Activated CD8-positive, alpha-beta T cell treated with anti-CD3 and anti-CD28 coated beads, Interleukin-2, amount 10 ng/mL, durations not matched to agents 7 days and 5 days (primary cell): ENCODE measurements around the gene KRT76. TPM values are rescaled to one million over a fixed set of nuclear protein-coding genes. Genes with fewer than 3 reads are reported as not detected.

Experiments used
- ATAC-seq: fragments of 150-1000 bp; cut with Tn5 transposase; one replicate; pipeline ENCODE4 v1.10.0; 2021; ENCODE audit warnings: moderate library complexity
- CTCF ChIA-PET: fragments of 350-600 bp; sonication (Branson Sonifier 250); formaldehyde crosslinking; loops from one replicate; lab custom pipeline; 2021; ENCODE audit warnings: antibody characterized with exemption; lab: Charles Lee
- POLR2A ChIA-PET: fragments of 350-600 bp; sonication (Branson Sonifier 250); formaldehyde crosslinking; loops from one replicate; lab custom pipeline; 2021; ENCODE audit warnings: antibody characterized with exemption; lab: Charles Lee
- DNase-seq: peaks from one replicate; pipeline ENCODE4 v3.0.0-alpha.2; 2020
- H3K27ac Mint-ChIP-seq: one replicate; pipeline ENCODE4 v1.8.0; 2021; ENCODE audit warnings: mild to moderate bottlenecking, mixed read lengths
- H3K27me3 Mint-ChIP-seq: one replicate; pipeline ENCODE4 v1.8.0; 2021; ENCODE audit warnings: low read depth, mixed read lengths
- H3K36me3 Mint-ChIP-seq: one replicate; pipeline ENCODE4 v1.8.0; 2021; ENCODE audit warnings: low read depth, mixed read lengths
- H3K4me1 Mint-ChIP-seq: one replicate; pipeline ENCODE4 v1.8.0; 2021; ENCODE audit warnings: low read depth, mixed read lengths
- H3K4me3 Mint-ChIP-seq: one replicate; pipeline ENCODE4 v1.8.0; 2021; ENCODE audit warnings: mild to moderate bottlenecking, mixed read lengths
- H3K9me3 Mint-ChIP-seq: one replicate; pipeline ENCODE4 v1.8.0; 2022; ENCODE audit warnings: mixed read lengths; ENCODE audit not compliant: insufficient read depth
- total RNA-seq, 2 experiments: library from RNA; stranded (reverse); gene quantifications; one replicate each; pipeline ENCODE4 v1.2.3, GENCODE V29; 2021

The KRT76 gene
- total RNA-seq, 2 experiments from 2014 or later = not detected

DNA sequence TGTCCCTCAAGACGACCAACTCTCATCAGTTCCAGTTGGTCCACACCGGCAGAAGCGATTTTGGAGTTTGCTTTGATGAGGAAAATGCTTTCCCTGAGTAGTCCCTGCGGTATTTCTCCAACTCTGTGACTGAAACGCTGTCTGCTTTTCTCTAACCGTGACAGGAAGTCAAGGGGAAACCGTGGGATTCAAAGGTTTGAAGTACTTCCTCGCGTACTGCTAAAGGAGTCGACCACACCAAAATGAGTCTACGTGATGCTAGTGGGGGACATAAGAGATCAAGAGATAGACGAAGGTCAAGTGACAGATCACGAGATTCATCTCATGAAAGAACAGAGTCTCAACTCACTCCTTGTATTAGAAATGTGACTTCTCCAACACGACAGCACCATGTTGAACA, 28.6 kb downstream of the KRT76 start:
- CTCF ChIA-PET = no interaction called here
- Mint-ChIP-seq H3K4me3 (no peak overlapping the region), H3K4me1 (peaks cover 13% of the 10 kb centered on the region), H3K27ac (no peak overlapping the region), H3K27me3 (peaks cover 3% of the 10 kb centered on the region), H3K36me3 (no peaks in the 10 kb centered on the region), H3K9me3 (no peaks in the 10 kb centered on the region)
- ATAC-seq (no peak), DNase-seq (no peak)
- POLR2A ChIA-PET = no interaction called here

DNA sequence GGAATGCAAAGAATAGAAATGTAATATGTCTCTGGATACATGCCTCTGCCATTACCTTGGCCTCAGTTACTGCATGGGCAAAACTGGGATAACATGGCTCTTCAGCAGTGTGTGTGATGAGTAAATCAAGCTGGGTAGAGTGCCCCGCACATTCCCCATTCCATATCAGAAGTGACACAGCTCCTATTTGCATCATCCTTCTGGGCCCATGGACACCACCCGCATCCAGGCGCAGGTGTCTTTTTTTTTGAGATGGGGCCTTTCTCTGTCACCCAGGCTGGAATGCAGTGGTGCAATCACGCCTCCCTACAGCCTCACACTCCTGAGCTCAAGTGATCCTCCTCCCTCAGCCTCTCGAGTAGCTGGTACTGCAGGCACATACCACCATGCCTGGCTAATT, 31.6 kb downstream of the KRT76 start:
- DNase-seq (no peak), ATAC-seq (no peak)
- Mint-ChIP-seq H3K4me1 (peaks cover 15% of the 10 kb centered on the region), H3K36me3 (no peaks in the 10 kb centered on the region), H3K9me3 (no peaks in the 10 kb centered on the region), H3K27me3 (peaks cover 4% of the 10 kb centered on the region), H3K4me3 (no peak overlapping the region), H3K27ac (no peak overlapping the region)
- ChIA-PET CTCF (interaction anchor here (1.1 to 1.5 kb wide), 2 partner anchors 125 to 162 kb away, joined by 3 to 6 read pairs; no protein-coding TSS in a partner anchor), POLR2A (no interaction called here)

DNA sequence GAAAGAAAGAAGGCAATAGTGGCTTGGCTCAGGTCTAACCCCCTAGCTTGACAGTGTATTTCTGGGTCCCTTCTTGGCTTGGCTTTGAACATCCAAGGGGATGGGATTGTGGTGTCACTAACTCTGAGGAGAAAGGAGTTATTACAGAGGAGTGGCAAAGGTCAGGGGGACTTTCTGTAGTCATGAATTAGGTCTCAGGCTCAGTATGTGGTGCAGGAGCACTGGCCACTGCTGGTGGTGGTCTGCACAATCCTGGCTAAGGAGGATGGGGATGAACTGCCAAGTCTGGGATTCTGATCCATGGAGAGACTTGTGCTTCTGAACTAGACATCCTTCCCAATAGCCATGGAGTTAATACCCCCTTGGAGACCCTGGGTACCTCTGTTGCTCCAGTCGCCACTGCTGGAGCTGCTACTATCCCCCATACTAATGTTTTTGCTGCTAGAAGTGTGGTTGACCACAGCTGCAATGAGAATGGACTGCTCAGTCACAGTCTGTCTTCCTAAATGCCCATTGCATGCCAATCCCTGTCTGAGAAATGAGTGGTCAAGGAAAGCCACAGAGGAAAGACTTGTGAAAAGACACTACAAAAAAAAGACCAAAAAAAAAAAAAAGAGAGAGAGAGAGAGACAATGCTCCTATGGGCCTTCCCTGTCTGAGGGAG, 32.5 kb downstream of the KRT76 start:
- ATAC-seq = no peak
- DNase-seq = no peak
- Mint-ChIP-seq H3K36me3 (no peaks in the 10 kb centered on the region), H3K27me3 (peaks cover 9% of the 10 kb centered on the region), H3K4me1 (peaks cover 14% of the 10 kb centered on the region), H3K27ac (no peak overlapping the region), H3K4me3 (no peak overlapping the region), H3K9me3 (no peaks in the 10 kb centered on the region)
- CTCF ChIA-PET = interaction anchor here (1.1 kb wide), 1 partner anchor 161 kb away, joined by 3 read pairs; no protein-coding TSS in a partner anchor
- POLR2A ChIA-PET = no interaction called here

DNA sequence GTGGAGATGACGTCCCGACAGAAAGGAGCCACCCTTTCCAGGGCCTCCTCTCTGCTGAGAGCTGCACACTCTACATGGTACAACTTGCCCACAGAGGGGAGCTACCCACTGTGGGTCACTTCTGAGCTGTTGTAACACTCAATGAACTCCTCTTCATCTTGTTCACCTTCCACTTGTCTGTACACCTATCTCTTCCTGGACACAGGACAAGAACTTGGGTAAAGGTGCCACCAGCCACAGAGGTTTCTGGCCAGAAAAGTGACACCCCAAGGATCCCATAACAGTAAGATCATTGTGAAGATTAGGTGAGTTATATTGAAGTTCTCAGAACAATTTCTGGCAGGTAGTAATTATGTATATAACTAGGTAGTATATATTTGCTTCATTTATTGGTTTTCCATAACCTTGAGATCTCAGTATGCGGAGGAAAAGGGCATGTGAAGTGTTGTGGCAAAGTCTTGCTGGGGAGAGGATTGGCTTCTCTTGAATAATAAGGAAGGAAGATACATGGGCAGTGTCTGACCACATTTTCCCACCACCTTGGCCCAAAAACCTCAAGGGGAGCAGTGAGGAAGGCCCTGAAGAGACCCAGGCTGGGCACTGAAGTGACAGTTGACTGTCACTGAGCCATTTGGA, 34.2 kb downstream of the KRT76 start:
- no peaks in the 10 kb centered on the region for H3K9me3 Mint-ChIP-seq
- POLR2A ChIA-PET = interaction anchor here (0.7 kb wide), 1 partner anchor 168 kb away, joined by 3 read pairs; no protein-coding TSS in a partner anchor
- CTCF ChIA-PET = no interaction called here
- H3K36me3 Mint-ChIP-seq = no peaks in the 10 kb centered on the region
- ATAC-seq = no peak
- H3K27me3 Mint-ChIP-seq = peaks cover 6% of the 10 kb centered on the region
- H3K4me3 Mint-ChIP-seq = no peak overlapping the region
- H3K27ac Mint-ChIP-seq = no peak overlapping the region
- H3K4me1 Mint-ChIP-seq = peaks cover 2% of the 10 kb centered on the region
- no peak for DNase-seq

DNA sequence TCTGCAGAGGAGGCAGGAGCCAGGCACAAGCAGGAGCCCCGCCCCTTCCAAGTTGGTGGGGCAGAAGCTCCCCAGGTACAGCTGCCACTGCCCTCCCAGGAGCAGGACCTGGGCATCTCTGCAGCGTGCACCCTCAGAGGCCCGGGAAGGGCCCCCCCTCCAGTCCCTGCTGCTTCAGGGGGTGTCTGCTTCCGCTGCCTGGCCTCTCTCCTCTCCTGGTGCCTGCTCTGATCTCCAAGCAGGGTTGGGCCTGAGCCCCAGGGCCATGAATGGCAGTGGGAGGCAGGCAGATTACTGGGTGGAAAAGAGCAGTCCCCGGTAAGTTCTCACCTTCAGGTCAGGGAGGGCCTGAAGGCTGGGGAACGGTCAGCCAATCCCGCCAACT, 35.0 kb downstream of the KRT76 start:
- ATAC-seq (no peak), DNase-seq (no peak)
- ChIA-PET POLR2A (no interaction called here), CTCF (no interaction called here)
- Mint-ChIP-seq H3K9me3 (no peaks in the 10 kb centered on the region), H3K36me3 (no peaks in the 10 kb centered on the region), H3K4me3 (no peak overlapping the region), H3K27me3 (peaks cover 6% of the 10 kb centered on the region), H3K27ac (no peak overlapping the region), H3K4me1 (peaks cover 2% of the 10 kb centered on the region)

DNA sequence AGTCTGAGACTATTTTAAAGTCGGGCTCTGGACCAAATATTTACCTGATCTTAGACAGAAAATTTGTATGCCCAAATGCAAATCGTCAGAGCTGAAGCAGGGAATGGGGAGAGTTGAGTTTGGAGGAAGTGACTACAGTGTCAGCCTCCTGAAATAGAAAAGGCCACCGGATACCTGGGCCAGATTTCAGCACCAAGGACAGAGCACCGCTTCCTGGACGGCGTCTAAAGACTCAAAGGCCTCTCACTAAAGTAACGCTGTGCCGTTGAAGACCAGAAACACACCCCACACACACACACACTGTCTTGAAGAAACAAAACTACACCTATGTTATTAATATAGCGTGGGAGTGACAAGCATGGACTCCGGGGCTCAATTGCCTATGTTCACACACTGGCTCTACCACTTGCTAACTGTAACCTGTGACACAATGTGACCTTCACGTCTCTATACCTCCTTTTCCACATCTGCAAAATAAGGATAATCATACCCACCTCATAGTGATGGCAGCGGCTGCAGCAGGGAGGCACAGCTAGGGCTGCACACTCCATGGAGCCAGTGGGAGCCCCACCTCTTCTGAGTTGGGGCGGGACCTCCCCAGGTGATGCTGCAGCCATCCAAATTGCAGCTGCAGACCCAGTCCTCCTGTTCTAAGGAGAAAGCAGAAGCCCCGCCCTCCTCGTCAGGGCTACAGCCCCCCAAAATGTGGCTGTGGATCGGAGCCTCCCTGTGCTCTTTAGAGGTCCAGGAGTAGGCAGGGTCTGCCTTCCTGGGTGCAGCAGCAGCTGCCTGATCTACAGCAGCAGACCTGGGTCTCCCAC, 35.6 kb downstream of the KRT76 start:
- DNase-seq (peak; percentile 85), ATAC-seq (peak; percentile 73)
- Mint-ChIP-seq H3K4me3 (no peak overlapping the region), H3K27ac (no peak overlapping the region), H3K27me3 (peaks cover 6% of the 10 kb centered on the region), H3K36me3 (no peaks in the 10 kb centered on the region), H3K4me1 (peaks cover 2% of the 10 kb centered on the region), H3K9me3 (no peaks in the 10 kb centered on the region)
- ChIA-PET CTCF (no interaction called here), POLR2A (no interaction called here)

DNA sequence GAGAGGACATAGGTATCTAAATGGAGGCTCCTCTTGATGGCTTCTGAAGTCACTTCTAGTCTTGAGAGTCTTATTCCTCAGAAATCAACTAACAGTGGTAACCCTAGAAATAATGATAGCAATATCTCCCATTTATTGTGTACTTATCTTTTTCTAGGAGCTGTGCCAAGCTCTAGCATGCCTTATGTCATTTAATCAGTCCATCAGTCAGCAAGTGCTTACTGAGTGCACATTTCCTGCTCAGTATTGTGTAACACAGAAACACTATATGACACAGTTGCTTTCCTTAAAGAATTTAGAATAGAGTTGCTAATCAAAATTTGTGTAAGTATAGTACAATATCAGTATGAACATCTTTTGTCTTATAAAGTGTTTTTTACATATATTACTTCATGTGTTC, 36.6 kb downstream of the KRT76 start:
- ChIA-PET CTCF (no interaction called here), POLR2A (no interaction called here)
- DNase-seq (no peak), ATAC-seq (no peak)
- H3K27me3 Mint-ChIP-seq = peaks cover 6% of the 10 kb centered on the region
- H3K9me3 Mint-ChIP-seq = no peaks in the 10 kb centered on the region
- H3K4me3 Mint-ChIP-seq = no peak overlapping the region
- peaks cover 2% of the 10 kb centered on the region for H3K4me1 Mint-ChIP-seq
- H3K36me3 Mint-ChIP-seq = no peaks in the 10 kb centered on the region
- no peak overlapping the region for H3K27ac Mint-ChIP-seq

DNA sequence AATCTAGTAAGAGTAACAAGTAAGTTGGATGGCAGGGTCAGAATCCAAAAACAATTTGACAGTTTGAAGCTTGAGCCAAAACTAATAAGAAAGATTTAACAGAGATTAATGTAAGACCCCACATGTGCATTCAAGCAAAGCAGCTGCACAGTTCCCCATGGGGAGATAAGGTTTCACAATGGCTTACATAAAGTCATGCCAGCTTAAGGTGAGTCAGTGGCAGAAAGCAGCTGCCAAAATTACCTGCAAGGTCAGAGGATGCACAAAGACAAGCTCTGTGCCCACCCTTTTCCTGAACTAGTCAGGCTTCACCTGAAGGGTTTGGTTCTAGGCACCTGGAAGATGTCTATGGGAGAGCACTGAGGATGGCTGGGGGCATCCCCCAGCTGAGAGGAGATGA, 37.2 kb downstream of the KRT76 start:
- CTCF ChIA-PET = no interaction called here
- DNase-seq = no peak

DNA sequence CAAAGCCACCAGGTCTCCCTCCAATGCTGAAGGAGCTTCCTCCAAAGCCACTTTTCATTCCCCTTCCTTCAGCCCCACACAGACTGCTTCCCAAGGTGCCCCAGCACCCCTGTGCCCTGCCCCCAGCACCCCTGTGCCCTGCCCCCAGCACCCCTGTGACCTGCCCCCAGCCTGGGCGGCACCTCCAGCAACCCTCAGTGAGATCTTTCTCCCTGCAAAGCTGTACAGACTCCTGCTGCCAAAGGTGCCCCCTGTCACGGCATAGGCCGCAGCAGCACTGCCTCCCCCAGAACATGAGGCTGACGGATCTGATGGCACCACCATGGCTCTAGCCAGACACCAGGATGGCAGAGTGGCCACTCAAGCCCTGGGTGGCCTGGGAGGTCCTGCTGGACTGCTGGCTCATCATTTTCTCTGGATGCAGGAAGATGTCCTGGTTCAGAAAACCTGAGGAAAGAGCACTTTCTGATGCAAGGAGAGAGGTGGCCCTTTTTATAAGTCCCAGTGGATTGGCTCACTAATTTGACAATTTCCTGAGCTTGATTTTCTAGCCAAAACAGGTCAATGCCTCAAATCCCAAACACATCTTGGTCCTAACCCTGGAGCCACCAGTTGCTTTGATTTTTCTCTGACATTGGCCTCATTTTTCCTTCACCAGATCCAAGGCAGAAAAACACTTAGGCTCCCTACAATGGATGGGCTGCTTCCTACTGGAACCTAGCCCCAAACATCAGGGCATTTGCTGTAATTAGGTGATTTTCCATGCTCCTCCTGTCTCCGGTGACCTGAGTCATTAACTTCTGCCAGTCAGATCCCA, 41.1 kb downstream of the KRT76 start:
- CTCF ChIA-PET = no interaction called here
- DNase-seq = no peak
- Mint-ChIP-seq H3K27me3 (peaks cover 6% of the 10 kb centered on the region), H3K4me3 (no peak overlapping the region), H3K27ac (no peak overlapping the region), H3K36me3 (no peaks in the 10 kb centered on the region), H3K9me3 (no peaks in the 10 kb centered on the region), H3K4me1 (no peaks in the 10 kb centered on the region)
- no peak for ATAC-seq
- POLR2A ChIA-PET = interaction anchor here (0.6 kb wide), 1 partner anchor 95 kb away, joined by 3 read pairs; no protein-coding TSS in a partner anchor

More for the DNA sequence above, 37.2 kb downstream of the KRT76 start:
- Mint-ChIP-seq H3K4me3 (no peak overlapping the region), H3K9me3 (no peaks in the 10 kb centered on the region), H3K4me1 (peaks cover 2% of the 10 kb centered on the region), H3K27me3 (peaks cover 6% of the 10 kb centered on the region), H3K36me3 (no peaks in the 10 kb centered on the region), H3K27ac (no peak overlapping the region)
- no peak for ATAC-seq
- POLR2A ChIA-PET = no interaction called here

DNA sequence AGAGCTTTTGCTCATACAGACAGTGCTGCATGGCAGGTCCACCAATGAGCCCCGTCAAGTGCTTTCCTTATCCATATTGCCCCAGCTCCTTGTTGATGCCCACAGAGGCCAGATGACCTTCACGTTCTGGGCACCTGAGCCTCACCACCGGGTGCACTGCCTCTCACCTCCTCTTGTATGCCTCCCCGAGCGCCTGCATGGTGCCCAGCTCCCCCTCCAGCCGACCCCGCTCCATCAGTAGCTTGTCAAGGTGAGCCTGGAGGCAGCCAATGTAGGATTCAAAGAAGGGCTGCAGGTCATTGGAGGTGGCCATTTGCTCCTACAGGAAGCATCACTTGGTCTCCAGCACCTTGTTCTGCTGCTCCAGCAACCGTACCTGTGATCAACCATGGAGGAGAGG, 42.0 kb downstream of the KRT76 start:
- Mint-ChIP-seq H3K27ac (no peak overlapping the region), H3K9me3 (no peaks in the 10 kb centered on the region), H3K4me1 (no peaks in the 10 kb centered on the region), H3K4me3 (no peak overlapping the region), H3K27me3 (peaks cover 2% of the 10 kb centered on the region), H3K36me3 (no peaks in the 10 kb centered on the region)
- CTCF ChIA-PET = no interaction called here
- no peak for ATAC-seq
- DNase-seq = no peak
- POLR2A ChIA-PET = no interaction called here

DNA sequence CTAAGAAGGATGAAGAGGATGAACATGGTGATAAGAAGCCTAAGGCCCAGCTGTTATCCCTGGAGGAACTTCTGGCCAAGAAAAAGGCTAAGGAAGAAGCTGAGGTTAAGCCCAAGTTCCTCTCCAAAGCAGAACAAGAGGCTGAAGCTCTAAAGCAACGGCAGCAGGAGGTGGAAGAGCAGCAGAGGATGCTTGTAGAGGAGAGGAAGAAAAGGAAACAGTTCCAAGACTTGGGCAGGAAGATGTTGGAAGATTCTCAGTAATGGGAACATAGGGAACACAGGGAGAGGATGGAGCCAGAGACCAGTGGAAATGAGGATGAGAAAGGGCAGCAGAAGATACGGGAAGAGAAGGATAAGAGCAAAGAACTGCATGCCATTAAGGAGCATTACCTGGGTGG, 46.4 kb downstream of the KRT76 start:
- Mint-ChIP-seq H3K36me3 (no peaks in the 10 kb centered on the region), H3K4me3 (no peak overlapping the region), H3K9me3 (no peaks in the 10 kb centered on the region), H3K27ac (no peak overlapping the region), H3K4me1 (no peaks in the 10 kb centered on the region), H3K27me3 (peaks cover 10% of the 10 kb centered on the region)
- DNase-seq (no peak), ATAC-seq (no peak)
- ChIA-PET POLR2A (interaction anchor here (0.7 kb wide), 1 partner anchor 420 kb away, joined by 3 read pairs; no protein-coding TSS in a partner anchor), CTCF (no interaction called here)
